ENCODE measurements around the gene HUS1. TPM values are rescaled to one million over a fixed set of nuclear protein-coding genes. Genes with fewer than 3 reads are reported as not detected.

The HUS1 gene
- total and polyA plus RNA-seq, 2 of the 8 experiments (the other 6 are each of a cell fraction or from before 2014, with no cell fraction given) = 15.0 to 33.0 TPM

DNA sequence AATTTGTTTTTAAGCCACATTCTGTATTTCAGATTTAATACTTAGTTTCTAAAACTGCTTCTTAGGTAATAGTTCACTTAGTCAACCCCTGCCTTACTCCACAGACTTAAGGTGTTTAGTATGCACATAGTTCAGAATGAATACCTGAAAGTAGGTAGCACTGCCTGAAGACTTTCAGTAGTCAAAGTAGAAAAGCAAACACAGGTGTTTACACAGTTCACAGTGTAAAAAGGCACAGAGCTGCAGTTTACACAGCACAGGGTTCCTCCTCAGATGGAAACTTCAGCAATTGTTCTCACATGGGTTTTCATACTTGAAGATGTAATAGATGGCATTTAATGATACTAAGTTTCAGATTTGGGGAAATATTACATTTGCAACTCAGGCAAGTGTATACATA is 28.0 kb downstream of the HUS1 start:
- ChIA-PET POLR2A (ENCODE audit: partially characterized antibody) (interaction anchor here (1.4 kb wide), 1 partner anchor 16 kb away, joined by 3 read pairs; no protein-coding TSS in a partner anchor), CTCF (ENCODE audit: partially characterized antibody) (interaction anchor here (1.0 to 6.8 kb wide), 3 partner anchors 12 to 34 kb away, joined by 3 to 34 read pairs (median 3); no protein-coding TSS in a partner anchor)
- Histone ChIP-seq H2BK5ac (ENCODE audit: low read depth, low read length) (no peak overlapping the region), H4K91ac (replicated peaks; ENCODE audit: insufficient read length, low read length) (no peak overlapping the region), H3K4me1 (replicated peaks in 1 of 4; ENCODE audit: control insufficient read depth in 3 of 4, insufficient read depth in 4 of 4, low read length in 3 of 4) (peaks cover 0 to 4% (median 1%) of the 10 kb centered on the region in 4 experiments; a peak in 4 of 7 replicates), H3K4me3 (ENCODE audit: extremely low read depth in 1 of 4, insufficient read depth in 2 of 4, low read depth in 3 of 4, low read length in 4 of 4) (no peak overlapping the region), H2BK120ac (replicated peaks; ENCODE audit: low read depth, low read length) (no peak overlapping the region), H3K27ac (ENCODE audit: low read depth, low read length) (no peak overlapping the region), H2BK20ac (ENCODE audit: low read length) (no peak overlapping the region), H4K5ac (ENCODE audit: insufficient read length, low read depth, low read length) (no peak overlapping the region), H3K23me2 (ENCODE audit: low read depth, low read length) (peaks cover 1% of the 10 kb centered on the region; the same call in 1 of the 2 replicates), H3K56ac (replicated peaks; ENCODE audit: insufficient read length, low read depth, low read length) (no peak overlapping the region), H3K23ac (ENCODE audit: insufficient read length) (no peak overlapping the region), H3K9ac (replicated peaks in 1 of 4; ENCODE audit: extremely low read depth in 1 of 4, low read depth in 3 of 4, low read length in 3 of 4) (no peak overlapping the region), H3K9me3 (ENCODE audit: insufficient read depth in 2 of 2, low read depth in 1 of 2, low read length in 1 of 2) (no peaks in the 10 kb centered on the region), H3K27me3 (replicated peaks in 1 of 4; ENCODE audit: control insufficient read depth in 3 of 4, extremely low read depth in 1 of 4, insufficient read depth in 3 of 4, low read length in 3 of 4) (no peaks in the 10 kb centered on the region), H3K79me1 (ENCODE audit: low read depth, low read length) (no peaks in the 10 kb centered on the region), H3K4ac (replicated peaks; ENCODE audit: insufficient read length, low read depth, low read length) (no peak overlapping the region), H3K36me3 (ENCODE audit: control insufficient read depth in 2 of 4, insufficient read depth in 4 of 4, low read length in 3 of 4) (peaks cover 2 to 9% (median 6%) of the 10 kb centered on the region in 4 experiments; a peak in 4 of 8 replicates), H3K18ac (ENCODE audit: extremely low read depth, low read length) (no peak overlapping the region), H3K4me2 (ENCODE audit: insufficient read depth in 1 of 2, low read depth in 2 of 2, low read length in 2 of 2) (no peak overlapping the region), H2BK12ac (ENCODE audit: low read depth, low read length) (no peak overlapping the region), H3K79me2 (ENCODE audit: control insufficient read depth in 1 of 2, insufficient read depth in 2 of 2, low read length in 2 of 2) (no peaks in the 10 kb centered on the region), H2BK15ac (ENCODE audit: low read length) (no peak overlapping the region), H2AFZ (ENCODE audit: low read length) (no peak overlapping the region), H4K8ac (ENCODE audit: extremely low read depth, insufficient read depth, low read length) (no peak overlapping the region), H3K14ac (ENCODE audit: insufficient read length) (no peak overlapping the region), H2AK5ac (ENCODE audit: low read depth, low read length) (no peak overlapping the region), H4K20me1 (replicated peaks in 1 of 2; ENCODE audit: control insufficient read depth in 1 of 2, insufficient read depth in 2 of 2, low read length in 2 of 2) (peaks cover 0 to under 1% of the 10 kb centered on the region in 2 experiments)
- FAIRE-seq (no peak), DNase-seq (ENCODE audit: low read depth in 1 of 2, low spot score in 2 of 2) (no peak)
- no peak for TF ChIP-seq CTBP2 (IDR thresholded peaks at IDR 0.05; ENCODE audit: borderline replicate concordance, insufficient read depth, insufficient read length, low read length)
- TF ChIP-seq BRCA1 (IDR thresholded peaks at IDR 0.05; ENCODE audit: low read depth, low read length) = no peak
- no peak for TF ChIP-seq POLR2AphosphoS5 (IDR thresholded peaks at IDR 0.05; ENCODE audit: low read depth, low read length)
- TF ChIP-seq TAF7 (optimal IDR thresholded peaks at IDR 0.05; ENCODE audit: borderline replicate concordance, low read depth, low read length) = no peak
- TF ChIP-seq SUZ12 (IDR thresholded peaks at IDR 0.05; ENCODE audit: low read length) = no peak
- no peak for TF ChIP-seq KDM4A (IDR thresholded peaks at IDR 0.05; ENCODE audit: low read depth, low read length, severe bottlenecking)
- no peak for TF ChIP-seq MAFK (IDR thresholded peaks at IDR 0.05; ENCODE audit: low read depth, low read length)
- no peak for TF ChIP-seq CBX8 (IDR thresholded peaks at IDR 0.05; ENCODE audit: borderline replicate concordance, low read depth, low read length)
- TF ChIP-seq RAD21 (IDR thresholded peaks at IDR 0.05 in 1 of 2, conservative IDR thresholded peaks at IDR 0.05 in 1 of 2; ENCODE audit: low read depth in 2 of 2, low read length in 2 of 2) = no peak
- TF ChIP-seq SAP30 (IDR thresholded peaks at IDR 0.05; ENCODE audit: insufficient read depth, insufficient replicate concordance, low read length) = no peak
